H1 (cell line): ENCODE results near the gene LRRC15. TPM values are rescaled to one million over a fixed set of nuclear protein-coding genes. Genes with fewer than 3 reads are reported as not detected.
A peak's percentile ranks its signal among the peaks of the same experiment; 100 is the strongest.

Source experiments
- CTCF ChIA-PET: fragments of 300-600 bp; sonication (Branson Sonifier 250); formaldehyde crosslinking; loops from one replicate; lab custom pipeline; 2021; ENCODE audit not compliant: partially characterized antibody; lab: Charles Lee
- POLR2A ChIA-PET: fragments of 300-600 bp; sonication (Branson Sonifier 250); formaldehyde crosslinking; loops from one replicate; lab custom pipeline; 2021; ENCODE audit warnings: inconsistent platforms; ENCODE audit not compliant: partially characterized antibody; lab: Charles Lee
- DNase-seq, 2 experiments: peaks; one replicate each; pipeline versions ENCODE4 v3.0.0 to v3.0.0-alpha.2; 2010 to 2022; ENCODE audit warnings: low spot score in 2 of 2, low read depth in 1 of 2, mixed read lengths in 1 of 2
- FAIRE-seq: peaks from 2 replicates; lab custom pipeline; 2011; peaks lifted over from hg19 to GRCh38; lab: Jason Lieb, UNC
- H2AFZ ChIP-seq: 2 replicates; pipeline ENCODE4 v1.8.1; 2012; ENCODE audit warnings: low read length, inconsistent platforms
- H2AK5ac ChIP-seq: 2 replicates; pipeline ENCODE4 v1.6.1; 2013; ENCODE audit warnings: low read depth, low read length
- H2BK120ac ChIP-seq: replicated peaks from 2 replicates; pipeline ENCODE3; 2013; ENCODE audit warnings: low read depth, low read length, inconsistent platforms
- H2BK12ac ChIP-seq: 2 replicates; pipeline ENCODE4 v1.6.1; 2013; ENCODE audit warnings: low read depth, low read length
- H2BK15ac ChIP-seq: 2 replicates; pipeline ENCODE4 v1.6.1; 2013; ENCODE audit warnings: low read length
- H2BK20ac ChIP-seq: 2 replicates; pipeline ENCODE4 v1.6.1; 2013; ENCODE audit warnings: low read length
- H2BK5ac ChIP-seq: 2 replicates; pipeline ENCODE4 v1.6.1; 2013; ENCODE audit warnings: low read depth, low read length
- H3K14ac ChIP-seq: 2 replicates; pipeline ENCODE4 v1.6.1; 2013; ENCODE audit warnings: inconsistent platforms; ENCODE audit not compliant: insufficient read length
- H3K18ac ChIP-seq: 2 replicates; pipeline ENCODE4 v1.6.1; 2013; ENCODE audit warnings: low read length; ENCODE audit errors: extremely low read depth
- H3K23ac ChIP-seq: 2 replicates; pipeline ENCODE4 v1.6.1; 2013; ENCODE audit warnings: inconsistent platforms; ENCODE audit not compliant: insufficient read length
- H3K23me2 ChIP-seq: 2 replicates; pipeline ENCODE4 v1.6.1; 2013; ENCODE audit warnings: low read depth, low read length
- H3K27ac ChIP-seq: 2 replicates; pipeline ENCODE4 v1.6.1; 2011; ENCODE audit warnings: low read depth, low read length, inconsistent platforms
- H3K27me3 ChIP-seq, 4 experiments: replicated peaks in 1 of 4; 1 replicate in 1 of 4; 2 replicates in 3 of 4; pipeline versions ENCODE4 v1.6.1 to v1.8.1; 2011 to 2013; ENCODE audit warnings: low read length in 3 of 4, mild to moderate bottlenecking in 3 of 4, inconsistent platforms in 2 of 4, mixed read lengths in 2 of 4, moderate library complexity in 1 of 4; ENCODE audit not compliant: control insufficient read depth in 3 of 4, insufficient read depth in 3 of 4; ENCODE audit errors: extremely low read depth in 1 of 4
- H3K36me3 ChIP-seq, 4 experiments: 2 replicates each; pipeline versions ENCODE4 v1.6.1 to v1.8.1; 2011 to 2013; ENCODE audit warnings: mild to moderate bottlenecking in 4 of 4, low read length in 3 of 4, moderate library complexity in 2 of 4, control low read depth in 1 of 4, inconsistent platforms in 1 of 4; ENCODE audit not compliant: insufficient read depth in 4 of 4, control insufficient read depth in 2 of 4
- H3K4ac ChIP-seq: replicated peaks from 2 replicates; pipeline ENCODE3; 2013; ENCODE audit warnings: low read length, low read depth, mixed read lengths, inconsistent platforms; ENCODE audit not compliant: insufficient read length
- H3K4me1 ChIP-seq, 4 experiments: replicated peaks in 1 of 4; 1 replicate in 1 of 4; 2 replicates in 3 of 4; pipeline versions ENCODE4 v1.6.1 to v1.8.1; 2011 to 2013; ENCODE audit warnings: low read length in 3 of 4, inconsistent platforms in 2 of 4, mixed read lengths in 1 of 4; ENCODE audit not compliant: insufficient read depth in 4 of 4, control insufficient read depth in 3 of 4
- H3K4me2 ChIP-seq, 2 experiments: 2 replicates each; pipeline versions ENCODE4 v1.6.1 to v1.8.1; 2011 to 2013; ENCODE audit warnings: low read depth in 2 of 2, low read length in 2 of 2, control low read depth in 1 of 2, inconsistent platforms in 1 of 2, mild to moderate bottlenecking in 1 of 2; ENCODE audit not compliant: insufficient read depth in 1 of 2
- H3K4me3 ChIP-seq, 4 experiments: fragments of 200-600, 300-600 bp in 1 of 4; sonication (generic), shearing (Covaris generic), sonication (Bioruptor Twin) in 1 of 4; 2 replicates each; pipeline versions ENCODE4 v1.5.1 to v1.8.1; 2011 to 2016; ENCODE audit warnings: low read length in 4 of 4, low read depth in 3 of 4, control low read depth in 2 of 4, inconsistent platforms in 2 of 4, mild to moderate bottlenecking in 2 of 4, mixed read lengths in 1 of 4, moderate library complexity in 1 of 4; ENCODE audit not compliant: insufficient read depth in 2 of 4; ENCODE audit errors: extremely low read depth in 1 of 4
- H3K56ac ChIP-seq: replicated peaks from 2 replicates; pipeline ENCODE3; 2013; ENCODE audit warnings: low read depth, mild to moderate bottlenecking, mixed read lengths, low read length, inconsistent platforms; ENCODE audit not compliant: insufficient read length
- H3K79me1 ChIP-seq: 2 replicates; pipeline ENCODE4 v1.6.1; 2013; ENCODE audit warnings: low read depth, low read length, control low read depth
- H3K79me2 ChIP-seq, 2 experiments: 2 replicates each; pipeline versions ENCODE4 v1.6.1 to v1.8.1; 2012 to 2013; ENCODE audit warnings: low read length in 2 of 2, mild to moderate bottlenecking in 2 of 2, inconsistent platforms in 1 of 2; ENCODE audit not compliant: insufficient read depth in 2 of 2, control insufficient read depth in 1 of 2
- H3K9ac ChIP-seq, 4 experiments: replicated peaks in 1 of 4; 1 replicate in 1 of 4; 2 replicates in 3 of 4; pipeline versions ENCODE4 v1.6.1 to v1.8.1; 2011 to 2013; ENCODE audit warnings: low read depth in 3 of 4, low read length in 3 of 4, control low read depth in 2 of 4, mild to moderate bottlenecking in 2 of 4, moderate library complexity in 2 of 4, inconsistent platforms in 1 of 4; ENCODE audit errors: extremely low read depth in 1 of 4
- H3K9me3 ChIP-seq, 2 experiments: 2 replicates each; pipeline versions ENCODE4 v1.6.1 to v1.8.1; 2012 to 2013; ENCODE audit warnings: mild to moderate bottlenecking in 2 of 2, moderate library complexity in 2 of 2, control low read depth in 1 of 2, inconsistent platforms in 1 of 2, low read depth in 1 of 2, low read length in 1 of 2, mixed read lengths in 1 of 2; ENCODE audit not compliant: insufficient read depth in 2 of 2
- H4K20me1 ChIP-seq, 2 experiments: replicated peaks in 1 of 2; 2 replicates each; pipeline versions ENCODE3 to v1.8.1; 2011 to 2013; ENCODE audit warnings: inconsistent platforms in 2 of 2, low read length in 2 of 2, mild to moderate bottlenecking in 1 of 2; ENCODE audit not compliant: insufficient read depth in 2 of 2, control insufficient read depth in 1 of 2
- H4K5ac ChIP-seq: 2 replicates; pipeline ENCODE4 v1.6.1; 2013; ENCODE audit warnings: low read length, low read depth, mixed read lengths, inconsistent platforms; ENCODE audit not compliant: insufficient read length
- H4K8ac ChIP-seq: 2 replicates; pipeline ENCODE4 v1.8.0; 2013; ENCODE audit warnings: mild to moderate bottlenecking, moderate library complexity, low read length, inconsistent platforms; ENCODE audit not compliant: insufficient read depth; ENCODE audit errors: extremely low read depth
- H4K91ac ChIP-seq: replicated peaks from 2 replicates; pipeline ENCODE3; 2013; ENCODE audit warnings: low read length, mixed read lengths, inconsistent platforms; ENCODE audit not compliant: insufficient read length
- ATF2 ChIP-seq: IDR thresholded peaks from 2 replicates; pipeline ENCODE4 v1.6.1; 2012; ENCODE audit warnings: low read length, inconsistent platforms
- BACH1 ChIP-seq: IDR thresholded peaks from 2 replicates; pipeline ENCODE4 v1.6.1; 2012; ENCODE audit warnings: low read length, improper control_type of control experiment
- BCL11A ChIP-seq, 2 experiments: IDR thresholded peaks; one replicate each; pipeline ENCODE4 v1.6.1; 2011; ENCODE audit warnings: low read depth in 2 of 2, low read length in 2 of 2, mild to moderate bottlenecking in 2 of 2
- CBX8 ChIP-seq: fragments of 300-800, 300-1000 bp; sonication (generic); IDR thresholded peaks from 2 replicates; pipeline ENCODE4 v1.7.1; 2016; ENCODE audit warnings: low read depth, low read length, borderline replicate concordance
- GABPA ChIP-seq: IDR thresholded peaks from 2 replicates; pipeline ENCODE4 v1.6.1; 2011; ENCODE audit warnings: mild to moderate bottlenecking, low read length, moderate library complexity, borderline replicate concordance; ENCODE audit not compliant: insufficient read depth
- HDAC2 ChIP-seq, 2 experiments: fragments of 300-600 bp in 1 of 2; sonication (generic) in 1 of 2; IDR thresholded peaks; 2 replicates each; pipeline ENCODE4 v1.6.1; 2011 to 2012; ENCODE audit warnings: low read depth in 2 of 2, low read length in 2 of 2, mild to moderate bottlenecking in 2 of 2, moderate library complexity in 2 of 2, borderline replicate concordance in 1 of 2, inconsistent platforms in 1 of 2
- MAFK ChIP-seq: IDR thresholded peaks from 2 replicates; pipeline ENCODE4 v1.6.1; 2012; ENCODE audit warnings: low read depth, mild to moderate bottlenecking, improper control_type of control experiment, low read length
- NRF1 ChIP-seq: IDR thresholded peaks from 2 replicates; pipeline ENCODE4 v1.6.1; 2011; ENCODE audit warnings: mild to moderate bottlenecking, low read depth, low read length, improper control_type of control experiment
- WGBS, 2 experiments: shearing (Covaris generic) in 1 of 2; methylation state at CpG; one replicate each; pipeline versions ENCODE4 v1.1.6 to v1.1.7; 2013 to 2015; ENCODE audit warnings: low lambda C conversion rate in 2 of 2, mixed read lengths in 2 of 2, inconsistent platforms in 1 of 2, low coverage in 1 of 2, missing lambda C conversion rate in 1 of 2; ENCODE audit not compliant: insufficient replicate concordance in 2 of 2, insufficient coverage in 1 of 2, insufficient read length in 1 of 2; ENCODE audit errors: extremely low coverage in 1 of 2, missing lambda C conversion rate in 1 of 2; 5-methylcytosine and 5-hydroxymethylcytosine counted together
- polyA plus RNA-seq, 7 experiments: library from polyadenylated mRNA; depleted of rRNA in 3 of 7; stranded (reverse) in 5 of 7; unstranded in 2 of 7; fragments of >200 nt in 5 of 7; fragments of 200-250 nt in 2 of 7; gene quantifications; 1 replicate in 5 of 7; 2 replicates in 1 of 7; 4 replicates in 1 of 7; pipeline versions ENCODE4 v1.2.1 to v1.2.3, GENCODE V29; 2011 to 2013; ENCODE audit warnings: missing spikeins in 2 of 7, mixed read lengths in 2 of 7
- total RNA-seq: library from RNA; stranded (reverse); fragmentation: NEBNext Ultra II Directional; extraction: Animal tissue kit (Norgen Biotek cat#: 25700); gene quantifications from 2 replicates; pipeline ENCODE4 v1.2.1, GENCODE V29; 2021

LRRC15 gene
- total and polyA plus RNA-seq, 2 of the 8 experiments (the other 6 are each of a cell fraction or from before 2014, with no cell fraction given) = 0.15 to 0.37 TPM

GRCh38 chr3:194322678-194323211 is 46.8 kb downstream of the LRRC15 start:
- peak overlapping the region; percentile 34 for H3K4ac ChIP-seq
- WGBS, 2 experiments = 89% methylated on average over 18 of the region's 18 CpGs; no CpG with 5 or more reads in 1 of the 2 experiments
- no peaks in the 10 kb centered on the region for H3K79me2 ChIP-seq
- no peaks in the 10 kb centered on the region; a peak in 3 of 7 replicates for H3K4me1 ChIP-seq
- H3K23ac ChIP-seq = no peak overlapping the region
- peaks cover 0 to 3% (median 0%) of the 10 kb centered on the region in 4 experiments; a peak in 1 of 7 replicates for H3K27me3 ChIP-seq
- no peak overlapping the region for H3K4me3 ChIP-seq
- no peak overlapping the region for H3K9ac ChIP-seq
- peaks cover 35 to 42% of the 10 kb centered on the region in 2 experiments for H3K9me3 ChIP-seq
- no peak overlapping the region for H2BK120ac ChIP-seq
- H3K56ac ChIP-seq = no peak overlapping the region
- FAIRE-seq (no peak), DNase-seq (no peak)
- ChIA-PET POLR2A (interaction anchor here (0.8 kb wide), 1 partner anchor 73 kb away, joined by 3 read pairs; no protein-coding TSS in a partner anchor), CTCF (interaction anchor here (1.1 to 2.4 kb wide), 5 partner anchors 9 to 238 kb away, joined by 3 to 11 read pairs (median 4); no protein-coding TSS in a partner anchor)
- H2AFZ ChIP-seq = no peak overlapping the region
- peaks cover 14% of the 10 kb centered on the region for H3K79me1 ChIP-seq
- no peak overlapping the region for H3K14ac ChIP-seq
- peak overlapping the region; percentile 77 for H4K91ac ChIP-seq
- peak overlapping the region; percentile 25; the same call in 1 of the 2 replicates for H2BK20ac ChIP-seq
- H2BK12ac ChIP-seq = 0 out of 2 replicates have a peak overlapping the region, but pooled peaks have one; percentile 11
- H2AK5ac ChIP-seq = no peak overlapping the region
- no peak overlapping the region for H3K4me2 ChIP-seq
- H4K20me1 ChIP-seq = peaks cover 0 to 22% of the 10 kb centered on the region in 2 experiments
- peak overlapping the region; percentile 49; the same call in 1 of the 2 replicates for H2BK5ac ChIP-seq
- H3K36me3 ChIP-seq = no peaks in the 10 kb centered on the region; a peak in 1 of 8 replicates
- no peak overlapping the region for H4K5ac ChIP-seq
- TF ChIP-seq GABPA (no peak), HDAC2 (IDR thresholded peaks at IDR 0.05; ENCODE audit: borderline replicate concordance in 1 of 2, low read depth in 2 of 2, low read length in 2 of 2) (no peak), MAFK (no peak), NRF1 (no peak), CBX8 (no peak), BCL11A (IDR thresholded peaks at IDR 0.05; ENCODE audit: low read depth in 2 of 2, low read length in 2 of 2) (no peak), BACH1 (peak; percentile 48; the same call in 1 of the 2 replicates), ATF2 (no peak)
- H4K8ac ChIP-seq = no peak overlapping the region; the same call in 1 of the 2 replicates
- no peak overlapping the region for H3K27ac ChIP-seq
- no peak overlapping the region for H3K18ac ChIP-seq
- H3K23me2 ChIP-seq = peaks cover 26% of the 10 kb centered on the region; the same call in 1 of the 2 replicates
- no peak overlapping the region for H2BK15ac ChIP-seq
